HCT116 (cell line): ENCODE data around the gene UBE2Q2. TPM values are rescaled to one million over a fixed set of nuclear protein-coding genes. Genes with fewer than 3 reads are reported as not detected.

Source experiments
- ATAC-seq: fragments of 200-7000 bp; cut with Tn5 transposase; 2 replicates; pipeline ENCODE4 v1.9.1; 2020; ENCODE audit warnings: mild to moderate bottlenecking, moderate library complexity
- BruUV-seq: library from RNA; stranded (reverse); fragments of 400-500 nt; replicated peaks from 2 replicates; lab custom pipeline; 2021; lab: Mats Ljungman, UMichigan
- CTCF ChIA-PET: fragments of 300-600 bp; sonication (Branson Sonifier 250); formaldehyde crosslinking; loops from one replicate; lab custom pipeline; 2021; ENCODE audit warnings: antibody characterized with exemption; lab: Charles Lee
- POLR2A ChIA-PET: fragments of 300-600, 350-600 bp; sonication (Branson Sonifier 250); formaldehyde crosslinking; loops from one replicate; lab custom pipeline; 2021; ENCODE audit warnings: antibody characterized with exemption; lab: Charles Lee
- RAD21 ChIA-PET, 2 experiments: fragments of 300-600 bp; sonication (Branson Sonifier 250); formaldehyde crosslinking; loops; one replicate each; lab custom pipeline; 2023; ENCODE audit warnings: low total read pairs in 2 of 2; ENCODE audit not compliant: uncharacterized antibody in 2 of 2, unreplicated experiment in 2 of 2, low non-redundant PET in 1 of 2; lab: Charles Lee
- DNase-seq: peaks from one replicate; pipeline ENCODE4 v3.0.0-alpha.2; 2010; ENCODE audit warnings: low read depth, low spot score
- H2AFZ ChIP-seq: fragments of 200-600 bp; shearing (Covaris generic), sonication (generic); 2 replicates; pipeline ENCODE4 v1.6.1; 2017; ENCODE audit warnings: low read depth, mixed run types, mixed read lengths, antibody characterized with exemption, low read length; ENCODE audit not compliant: poor library complexity, severe bottlenecking
- H3K27ac ChIP-seq: 2 replicates; pipeline ENCODE4 v1.5.1; 2012; ENCODE audit warnings: low read depth, low read length
- H3K27me3 ChIP-seq: fragments of 200-600 bp; sonication (generic); 2 replicates; pipeline ENCODE4 v1.6.1; 2016; ENCODE audit warnings: mixed run types, low read length, mixed read lengths; ENCODE audit not compliant: insufficient read depth
- H3K36me3 ChIP-seq, 2 experiments: fragments of 200-500 bp in 1 of 2; fragments of 200-600 bp in 1 of 2; sonication (Bioruptor generic) in 1 of 2; sonication (generic) in 1 of 2; 2 replicates each; pipeline versions ENCODE4 v1.5.1 to v1.6.1; 2014 to 2016; ENCODE audit warnings: low read length in 2 of 2, inconsistent platforms in 1 of 2, mixed read lengths in 1 of 2, mixed run types in 1 of 2; ENCODE audit not compliant: insufficient read depth in 2 of 2, control insufficient read depth in 1 of 2
- H3K4me1 ChIP-seq, 2 experiments: fragments of 200-600 bp in 1 of 2; sonication (generic) in 1 of 2; 2 replicates each; pipeline versions ENCODE4 v1.5.1 to v1.6.1; 2012 to 2017; ENCODE audit warnings: low read length in 2 of 2, inconsistent platforms in 1 of 2, mild to moderate bottlenecking in 1 of 2, mixed read lengths in 1 of 2, mixed run types in 1 of 2, moderate library complexity in 1 of 2; ENCODE audit not compliant: insufficient read depth in 2 of 2, control insufficient read depth in 1 of 2
- H3K4me2 ChIP-seq: fragments of 200-600 bp; sonication (generic); 2 replicates; pipeline ENCODE4 v1.6.1; 2017; ENCODE audit warnings: mixed run types, low read length, mixed read lengths
- H3K4me3 ChIP-seq, 2 experiments: fragments of 200-600 bp in 1 of 2; sonication (generic) in 1 of 2; replicated peaks in 1 of 2; 2 replicates each; pipeline ENCODE4 v1.5.1; 2011 to 2016; ENCODE audit warnings: low read length in 2 of 2, control low read depth in 1 of 2, low read depth in 1 of 2, mild to moderate bottlenecking in 1 of 2, mixed read lengths in 1 of 2, mixed run types in 1 of 2
- H3K79me2 ChIP-seq: fragments of 200-600 bp; sonication (generic); 2 replicates; pipeline ENCODE4 v1.6.1; 2017; ENCODE audit warnings: mild to moderate bottlenecking, mixed run types, low read length, moderate library complexity, mixed read lengths; ENCODE audit not compliant: insufficient read depth
- H3K9ac ChIP-seq: fragments of 200-600 bp; sonication (generic); 2 replicates; pipeline ENCODE4 v1.6.1; 2016; ENCODE audit warnings: low read length, mixed read lengths
- H3K9me2 ChIP-seq: fragments of 200-600 bp; sonication (generic), shearing (Covaris generic); 2 replicates; pipeline ENCODE4 v1.6.1; 2017; ENCODE audit warnings: mixed run types, mild to moderate bottlenecking, moderate library complexity; ENCODE audit not compliant: insufficient read depth
- H3K9me3 ChIP-seq, 2 experiments: fragments of 200-500 bp in 1 of 2; fragments of 200-600 bp in 1 of 2; sonication (Bioruptor generic) in 1 of 2; sonication (generic) in 1 of 2; 2 replicates each; pipeline ENCODE4 v1.6.1; 2014 to 2017; ENCODE audit warnings: low read length in 2 of 2, mixed read lengths in 2 of 2, inconsistent platforms in 1 of 2, low read depth in 1 of 2, mild to moderate bottlenecking in 1 of 2, mixed run types in 1 of 2, moderate library complexity in 1 of 2; ENCODE audit not compliant: control insufficient read depth in 1 of 2, insufficient read depth in 1 of 2
- H4K20me1 ChIP-seq: fragments of 200-600 bp; sonication (generic), shearing (Covaris generic); 2 replicates; pipeline ENCODE4 v1.6.1; 2017; ENCODE audit warnings: mixed run types, mild to moderate bottlenecking, moderate library complexity; ENCODE audit not compliant: insufficient read depth
- CBX3 ChIP-seq: IDR thresholded peaks from 2 replicates; pipeline ENCODE4 v1.6.1; 2012; ENCODE audit warnings: low read depth
- CEBPB ChIP-seq: IDR thresholded peaks from 2 replicates; pipeline ENCODE4 v1.6.1; 2012; ENCODE audit warnings: low read depth
- EGR1 ChIP-seq: IDR thresholded peaks from 2 replicates; pipeline ENCODE4 v1.6.1; 2012; ENCODE audit warnings: low read depth
- ELF1 ChIP-seq: IDR thresholded peaks from 2 replicates; pipeline ENCODE4 v1.6.1; 2012; ENCODE audit warnings: low read depth, borderline replicate concordance
- EZH2 ChIP-seq: fragments of 200-600 bp; sonication (generic); IDR thresholded peaks from 2 replicates; pipeline ENCODE4 v1.6.1; 2017; ENCODE audit warnings: antibody characterized with exemption, mixed run types
- FOSL1 ChIP-seq: IDR thresholded peaks from 2 replicates; pipeline ENCODE4 v1.6.1; 2012; ENCODE audit warnings: low read depth
- JUND ChIP-seq: IDR thresholded peaks from 2 replicates; pipeline ENCODE4 v1.6.1; 2012
- POLR2A ChIP-seq: IDR thresholded peaks from 2 replicates; pipeline ENCODE4 v1.7.0; 2011; ENCODE audit warnings: borderline replicate concordance; ENCODE audit not compliant: insufficient read depth, insufficient read length; ENCODE audit errors: extremely low read depth
- POLR2AphosphoS5 ChIP-seq: IDR thresholded peaks from 2 replicates; pipeline ENCODE4 v1.6.1; 2011; ENCODE audit warnings: mild to moderate bottlenecking, low read depth, low read length, moderate library complexity
- RAD21 ChIP-seq: IDR thresholded peaks from 2 replicates; pipeline ENCODE4 v1.6.1; 2012; ENCODE audit warnings: low read depth, mild to moderate bottlenecking
- SIN3A ChIP-seq: IDR thresholded peaks from 2 replicates; pipeline ENCODE4 v1.6.1; 2012; ENCODE audit warnings: low read depth
- SP1 ChIP-seq: IDR thresholded peaks from 2 replicates; pipeline ENCODE4 v1.6.1; 2012; ENCODE audit warnings: low read depth
- SRF ChIP-seq: IDR thresholded peaks from 2 replicates; pipeline ENCODE4 v1.6.1; 2012; ENCODE audit warnings: low read depth
- TCF7L2 ChIP-seq: IDR thresholded peaks from 2 replicates; pipeline ENCODE4 v1.7.0; 2011; ENCODE audit warnings: borderline replicate concordance, inconsistent platforms; ENCODE audit not compliant: insufficient read depth, insufficient read length; ENCODE audit errors: extremely low read depth
- YY1 ChIP-seq: IDR thresholded peaks from 2 replicates; pipeline ENCODE4 v1.6.1; 2011; ENCODE audit warnings: low read length, low read depth, moderate library complexity, mild to moderate bottlenecking; ENCODE audit not compliant: insufficient replicate concordance; ENCODE audit errors: extremely low read depth
- ZNF274 ChIP-seq: fragments of 200-500 bp; sonication (Bioruptor generic); IDR thresholded peaks from 2 replicates; pipeline ENCODE4 v1.6.1; 2014; ENCODE audit warnings: mild to moderate bottlenecking, low read depth, low read length, inconsistent platforms
- intact Hi-C: fragments of 100-400 bp; cut with micrococcal nuclease; formaldehyde crosslinking; loops from 2 replicates; pipeline ENCODE4 v1.10.0; 2022
- total RNA-seq: library from RNA; stranded (reverse); gene quantifications from one replicate; pipeline ENCODE4 v1.2.1, GENCODE V29; 2021; ENCODE audit not compliant: unreplicated experiment
- TF ChIP-seq, protein P1 (sequence below), 3 experiments: fragments of 200-600 bp in 1 of 3; sonication (generic) in 1 of 3; IDR thresholded peaks in 2 of 3; conservative IDR thresholded peaks in 1 of 3; 2 replicates each; pipeline ENCODE4 v1.5.1; 2012 to 2017; ENCODE audit warnings: low read depth in 2 of 3, low read length in 2 of 3, antibody characterized with exemption in 1 of 3, borderline replicate concordance in 1 of 3, control low read depth in 1 of 3, mild to moderate bottlenecking in 1 of 3, mixed read lengths in 1 of 3, mixed run types in 1 of 3, moderate library complexity in 1 of 3; ENCODE audit not compliant: insufficient read depth in 1 of 3
- TF ChIP-seq, protein P2 (sequence below): IDR thresholded peaks from 2 replicates; pipeline ENCODE4 v1.6.1; 2012
- TF ChIP-seq, protein P3 (sequence below): IDR thresholded peaks from 2 replicates; pipeline ENCODE4 v1.6.1; 2012

Gene UBE2Q2
- total RNA-seq, 1 experiment from 2014 or later, result 12.3 TPM

- Histone ChIP-seq H4K20me1 (no peaks in the 10 kb centered on the region), H3K9me3 (no peaks in the 10 kb centered on the region), H3K79me2 (no peaks in the 10 kb centered on the region), H3K9me2 (peaks cover 6% of the 10 kb centered on the region; the same call in 1 of the 2 replicates), H3K4me1 (no peaks in the 10 kb centered on the region), H3K27ac (no peak overlapping the region), H2AFZ (peak overlapping the region; percentile 92), H3K9ac (no peak overlapping the region), H3K36me3 (no peaks in the 10 kb centered on the region), H3K4me2 (no peak overlapping the region), H3K4me3 (no peak overlapping the region), H3K27me3 (no peaks in the 10 kb centered on the region)
- intact Hi-C loops, result loop anchor here (10.0 kb wide), 1 partner anchor 239 kb away; the partner anchor contains the start of gene TMEM266
- TF ChIP-seq EGR1 (no peak), EZH2 (no peak), FOSL1 (no peak), SP1 (no peak), ELF1 (no peak), ZNF274 (no peak), POLR2AphosphoS5 (no peak), SIN3A (no peak), YY1 (no peak), CBX3 (no peak), SRF (no peak), JUND (no peak), CEBPB (no peak), TCF7L2 (no peak), RAD21 (no peak), POLR2A (no peak)
- TF ChIP-seq, protein P1, sequence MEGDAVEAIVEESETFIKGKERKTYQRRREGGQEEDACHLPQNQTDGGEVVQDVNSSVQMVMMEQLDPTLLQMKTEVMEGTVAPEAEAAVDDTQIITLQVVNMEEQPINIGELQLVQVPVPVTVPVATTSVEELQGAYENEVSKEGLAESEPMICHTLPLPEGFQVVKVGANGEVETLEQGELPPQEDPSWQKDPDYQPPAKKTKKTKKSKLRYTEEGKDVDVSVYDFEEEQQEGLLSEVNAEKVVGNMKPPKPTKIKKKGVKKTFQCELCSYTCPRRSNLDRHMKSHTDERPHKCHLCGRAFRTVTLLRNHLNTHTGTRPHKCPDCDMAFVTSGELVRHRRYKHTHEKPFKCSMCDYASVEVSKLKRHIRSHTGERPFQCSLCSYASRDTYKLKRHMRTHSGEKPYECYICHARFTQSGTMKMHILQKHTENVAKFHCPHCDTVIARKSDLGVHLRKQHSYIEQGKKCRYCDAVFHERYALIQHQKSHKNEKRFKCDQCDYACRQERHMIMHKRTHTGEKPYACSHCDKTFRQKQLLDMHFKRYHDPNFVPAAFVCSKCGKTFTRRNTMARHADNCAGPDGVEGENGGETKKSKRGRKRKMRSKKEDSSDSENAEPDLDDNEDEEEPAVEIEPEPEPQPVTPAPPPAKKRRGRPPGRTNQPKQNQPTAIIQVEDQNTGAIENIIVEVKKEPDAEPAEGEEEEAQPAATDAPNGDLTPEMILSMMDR (IDR thresholded peaks at IDR 0.05 in 2 of 3, conservative IDR thresholded peaks at IDR 0.05 in 1 of 3; ENCODE audit: borderline replicate concordance in 1 of 3, insufficient read depth in 1 of 3, low read depth in 2 of 3, low read length in 2 of 3), result no peak
- TF ChIP-seq, protein P2, sequence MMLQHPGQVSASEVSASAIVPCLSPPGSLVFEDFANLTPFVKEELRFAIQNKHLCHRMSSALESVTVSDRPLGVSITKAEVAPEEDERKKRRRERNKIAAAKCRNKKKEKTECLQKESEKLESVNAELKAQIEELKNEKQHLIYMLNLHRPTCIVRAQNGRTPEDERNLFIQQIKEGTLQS, result no peak
- TF ChIP-seq, protein P3, sequence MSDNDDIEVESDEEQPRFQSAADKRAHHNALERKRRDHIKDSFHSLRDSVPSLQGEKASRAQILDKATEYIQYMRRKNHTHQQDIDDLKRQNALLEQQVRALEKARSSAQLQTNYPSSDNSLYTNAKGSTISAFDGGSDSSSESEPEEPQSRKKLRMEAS, result no peak
- DNase-seq (no peak), ATAC-seq (no peak)
- no TSS peak for BruUV-seq
- POLR2A ChIA-PET, result interaction anchor here (0.6 kb wide), 1 partner anchor 470 kb away, joined by 3 read pairs; no protein-coding TSS in a partner anchor
- RAD21 ChIA-PET, result no interaction called here
- CTCF ChIA-PET, result interaction anchor here (0.9 to 1.6 kb wide), 3 partner anchors 105 to 323 kb away, joined by 3 to 4 read pairs (median 4); no protein-coding TSS in a partner anchor
Measured at GRCh38 chr15:75815811-75816719, 27.2 kb upstream of the UBE2Q2 start.
